Measurements from ENCODE around the gene DPRX.

Gene DPRX

GRCh38 chr19:53606031-53606430, 25.8 kb upstream of the DPRX start:
- TF ChIP-seq REST (IDR thresholded peaks at IDR 0.05; ENCODE audit: insufficient replicate concordance, low read depth) (no peak), GABPA (IDR thresholded peaks at IDR 0.05; ENCODE audit: low read depth) (no peak), POLR2AphosphoS5 (IDR thresholded peaks at IDR 0.05; ENCODE audit: low read depth) (no peak), SPI1 (IDR thresholded peaks at IDR 0.05; ENCODE audit: borderline replicate concordance, low read depth) (no peak), CTCF (IDR thresholded peaks at IDR 0.05; ENCODE audit: insufficient read depth, low read length) (no peak)
- Histone ChIP-seq H3K27me3 (ENCODE audit: insufficient read depth, poor library complexity, severe bottlenecking) (no peaks in the 10 kb centered on the region), H3K4me3 (replicated peaks; ENCODE audit: insufficient read depth, low read length) (no peak overlapping the region), H3K27ac (replicated peaks) (no peak overlapping the region)
- DNase-seq (ENCODE audit: low read depth in 1 of 2, low spot score in 1 of 2): no peak

- DNase-seq (ENCODE audit: low read depth in 1 of 2, low spot score in 1 of 2): no peak
- no peak overlapping the region for H3K4me3 ChIP-seq (replicated peaks; ENCODE audit: insufficient read depth, low read length)
- TF ChIP-seq GABPA (IDR thresholded peaks at IDR 0.05; ENCODE audit: low read depth) (no peak), REST (IDR thresholded peaks at IDR 0.05; ENCODE audit: insufficient replicate concordance, low read depth) (no peak), CTCF (IDR thresholded peaks at IDR 0.05; ENCODE audit: insufficient read depth, low read length) (no peak), SPI1 (IDR thresholded peaks at IDR 0.05; ENCODE audit: borderline replicate concordance, low read depth) (no peak), POLR2AphosphoS5 (IDR thresholded peaks at IDR 0.05; ENCODE audit: low read depth) (no peak)
- no peaks in the 10 kb centered on the region for H3K27me3 ChIP-seq (ENCODE audit: insufficient read depth, poor library complexity, severe bottlenecking)
- no peak overlapping the region for H3K27ac ChIP-seq (replicated peaks)
Observed at GRCh38 chr19:53608381-53608780, 23.4 kb upstream of the DPRX start.

- no peak overlapping the region for H3K27ac ChIP-seq (replicated peaks)
- DNase-seq (ENCODE audit: low read depth in 1 of 2, low spot score in 1 of 2): no peak
- no peak overlapping the region for H3K4me3 ChIP-seq (replicated peaks; ENCODE audit: insufficient read depth, low read length)
- no peaks in the 10 kb centered on the region for H3K27me3 ChIP-seq (ENCODE audit: insufficient read depth, poor library complexity, severe bottlenecking)
- TF ChIP-seq POLR2AphosphoS5 (IDR thresholded peaks at IDR 0.05; ENCODE audit: low read depth): no peak
- TF ChIP-seq GABPA (IDR thresholded peaks at IDR 0.05; ENCODE audit: low read depth): no peak
- no peak for TF ChIP-seq REST (IDR thresholded peaks at IDR 0.05; ENCODE audit: insufficient replicate concordance, low read depth)
- no peak for TF ChIP-seq SPI1 (IDR thresholded peaks at IDR 0.05; ENCODE audit: borderline replicate concordance, low read depth)
- TF ChIP-seq CTCF (IDR thresholded peaks at IDR 0.05; ENCODE audit: insufficient read depth, low read length): no peak
Observed at GRCh38 chr19:53612762-53613526, 18.9 kb upstream of the DPRX start.
